K562 (cell line): ENCODE results near the gene TBXAS1. TPM values are rescaled to one million over a fixed set of nuclear protein-coding genes. Genes with fewer than 3 reads are reported as not detected.

Experiments
- CHD2 ChIP-seq: IDR thresholded peaks from 2 replicates; pipeline ENCODE4 v1.6.1; 2011; ENCODE audit warnings: low read depth, low read length
- ETV1 ChIP-seq: fragments of 450-650 bp; conservative IDR thresholded peaks from 2 replicates; pipeline ENCODE4 v1.6.1; 2016; ENCODE audit warnings: missing genetic modification characterization, control low read depth, low read depth, missing compliant biosample characterization
- FOXP4 ChIP-seq: sonication (generic); formaldehyde crosslinking; IDR thresholded peaks from 2 replicates; pipeline ENCODE4 v1.8.0; 2022; ENCODE audit warnings: mild to moderate bottlenecking, missing genetic modification reagents, borderline replicate concordance
- GABPB1 ChIP-seq: sonication (generic); formaldehyde crosslinking; IDR thresholded peaks from 2 replicates; pipeline ENCODE4 v1.8.0; 2022; ENCODE audit warnings: mild to moderate bottlenecking, missing genetic modification reagents
- MTA1 ChIP-seq: fragments of 450-650 bp; IDR thresholded peaks from 2 replicates; pipeline ENCODE4 v1.6.1; 2017; ENCODE audit warnings: borderline replicate concordance
- NEUROD1 ChIP-seq: fragments of 150-350 bp; IDR thresholded peaks from 2 replicates; pipeline ENCODE4 v1.6.1; 2014; ENCODE audit warnings: borderline replicate concordance, low read length, low read depth; ENCODE audit not compliant: partially characterized antibody
- POLR2AphosphoS5 ChIP-seq: IDR thresholded peaks from 2 replicates; pipeline ENCODE4 v1.6.1; 2011; ENCODE audit warnings: mild to moderate bottlenecking, low read depth, low read length, moderate library complexity; ENCODE audit not compliant: control insufficient read depth, insufficient read depth
- PRDM10 ChIP-seq: fragments of 450-650 bp; IDR thresholded peaks from 2 replicates; pipeline ENCODE4 v1.6.1; 2018; ENCODE audit not compliant: partially characterized antibody
- RBM25 ChIP-seq: fragments of 200-400 bp; formaldehyde crosslinking; IDR thresholded peaks from 2 replicates; pipeline ENCODE4 v1.6.1; 2018; ENCODE audit warnings: low read length, low read depth, moderate library complexity; ENCODE audit not compliant: severe bottlenecking
- SRSF3 ChIP-seq: fragments of 200-400 bp; formaldehyde crosslinking; IDR thresholded peaks from 2 replicates; pipeline ENCODE4 v1.6.1; 2016; ENCODE audit warnings: mild to moderate bottlenecking, low read length, moderate library complexity; ENCODE audit not compliant: insufficient read depth
- TOE1 ChIP-seq, 2 experiments: fragments of 450-650 bp in 1 of 2; sonication (generic) in 1 of 2; formaldehyde crosslinking in 1 of 2; IDR thresholded peaks; 2 replicates each; pipeline versions ENCODE4 v1.7.1 to v1.8.0; 2016 to 2022; ENCODE audit warnings: borderline replicate concordance in 2 of 2, mild to moderate bottlenecking in 2 of 2, antibody characterized with exemption in 1 of 2, inconsistent platforms in 1 of 2, low read depth in 1 of 2, missing genetic modification reagents in 1 of 2, moderate library complexity in 1 of 2
- ZC3H8 ChIP-seq: fragments of 450-650 bp; IDR thresholded peaks from 2 replicates; pipeline ENCODE4 v1.6.1; 2017
- ZNF23 ChIP-seq: fragments of 250-450 bp; sonication (Bioruptor Pico); IDR thresholded peaks from 2 replicates; pipeline ENCODE4 v1.4.0; 2020; ENCODE audit warnings: mild to moderate bottlenecking
- ZNF431 ChIP-seq: sonication (generic); formaldehyde crosslinking; IDR thresholded peaks from 2 replicates; pipeline ENCODE4 v1.8.0; 2022; ENCODE audit warnings: mild to moderate bottlenecking, missing genetic modification reagents
- polyA plus RNA-seq, 8 experiments: library from polyadenylated mRNA; depleted of rRNA in 4 of 8; stranded (reverse) in 5 of 8; unstranded in 3 of 8; fragments of >200 nt; fragmentation: Nextera tagmentation in 2 of 8; fragmentation: Illumina TruSeq in 1 of 8; extraction: Ambion mirVana in 2 of 8; extraction: Trizol in 1 of 8; gene quantifications; 2 replicates each; pipeline versions ENCODE4 v1.2.1 to v1.2.3, GENCODE V29; 2011 to 2014; ENCODE audit warnings: inconsistent platforms in 1 of 8, missing spikeins in 1 of 8
- total RNA-seq, 7 experiments: library from RNA; depleted of rRNA in 6 of 7; stranded (reverse); fragments of >200 nt in 6 of 7; fragmentation: Illumina TruSeq in 2 of 7; extraction: Trizol in 2 of 7; gene quantifications; 2 replicates each; pipeline versions ENCODE4 v1.2.1 to v1.2.3, GENCODE V29; 2011 to 2021; ENCODE audit warnings: low replicate concordance in 1 of 7

TBXAS1 gene
- total and polyA plus RNA-seq, 9 of the 15 experiments (the other 6 are each of a cell fraction or from before 2014, with no cell fraction given), result 1.1 to 8.3 (median 1.9) TPM

- peak; percentile 47; the same call in 1 of the 2 replicates for TF ChIP-seq TOE1 (IDR thresholded peaks at IDR 0.05; ENCODE audit: borderline replicate concordance)
- TF ChIP-seq TOE1 (CRISPR knock-in tag; IDR thresholded peaks at IDR 0.05; ENCODE audit: borderline replicate concordance, low read depth), result no peak
- TF ChIP-seq ZNF23 (CRISPR knock-in tag), result no peak
- TF ChIP-seq SRSF3, result no peak
- no peak for TF ChIP-seq ZNF431
- no peak for TF ChIP-seq PRDM10
- no peak for TF ChIP-seq ZC3H8
- TF ChIP-seq FOXP4 (CRISPR knock-in tag), result no peak
- TF ChIP-seq CHD2, result no peak
- peak; percentile 96 for TF ChIP-seq RBM25
- TF ChIP-seq NEUROD1, result no peak
- no peak for TF ChIP-seq ETV1
- TF ChIP-seq POLR2AphosphoS5, result no peak
- TF ChIP-seq GABPB1, result no peak
- TF ChIP-seq MTA1, result no peak
These were observed 85.5 kb downstream of the TBXAS1 start (continued) for GRCh38 chr7:139914306-139915267.
